Right ventricle myocardium superior (tissue), 1 donor: Measurements from ENCODE around the gene CAPN15. TPM values are rescaled to one million over a fixed set of nuclear protein-coding genes. Genes with fewer than 3 reads are reported as not detected.
A peak's percentile ranks its signal among the peaks of the same experiment; 100 is the strongest.
"Not testable (repeated sequence)": the region's sequence is repeated elsewhere in the genome, so short reads cannot be mapped to it uniquely, and the experiment has no call there.

Experiments used
- ATAC-seq: fragments of 200-7000 bp; cut with Tn5 transposase; one replicate; pipeline ENCODE4 v1.9.1; 2020; ENCODE audit warnings: mild to moderate bottlenecking; ENCODE audit not compliant: poor library complexity
- DNase-seq: peaks from one replicate; pipeline ENCODE4 v3.0.0-alpha.2; 2020
- intact Hi-C: fragments of 100-400 bp; cut with DNase I; formaldehyde crosslinking; loops from one replicate; pipeline ENCODE4 v1.11.2; 2022
- microRNA-seq: library from miRNA; unstranded; fragments of <30 nt; microRNA quantifications from one replicate; pipeline ENCODE4 v1.2.0, GENCODE V29; 2020
- total RNA-seq: library from RNA; stranded (reverse); fragmentation: NEBNext Ultra II Directional; extraction: Animal tissue kit (Norgen Biotek cat#: 25700); gene quantifications from one replicate; pipeline ENCODE4 v1.2.1, GENCODE V29; 2021
- donor health status: DM: no; HTN: yes; CAD: no; lungs with severe emphysema.

The CAPN15 gene
- total RNA-seq, 1 donor from 2014 or later: 17.7 TPM

GRCh38 chr16:592518-593306 is 65.2 kb downstream of the CAPN15 start:
- ATAC-seq (no peak), DNase-seq (peak; percentile 68)
- intact Hi-C loops: no loop called here

DNA sequence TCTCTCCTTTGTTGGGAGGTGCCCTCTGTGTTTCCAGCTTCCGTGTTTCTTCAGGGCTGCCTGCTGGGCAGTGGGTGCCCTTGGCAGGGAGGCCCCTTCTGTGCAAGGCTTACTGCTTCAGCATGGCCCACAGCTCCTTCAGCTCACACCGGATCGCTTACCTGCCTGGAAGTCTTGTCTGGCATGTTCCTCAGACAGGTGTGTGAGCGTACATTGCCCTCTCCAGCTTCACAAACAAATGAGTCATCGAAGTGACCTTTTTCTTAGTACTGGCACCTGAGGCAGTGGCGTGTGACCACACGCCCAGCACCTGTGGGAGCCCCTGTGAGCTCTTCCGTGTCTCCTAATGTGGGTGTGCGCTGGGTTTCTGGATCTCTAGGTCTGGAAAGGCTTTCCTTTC is 65.9 kb downstream of the CAPN15 start:
- DNase-seq: no peak
- intact Hi-C loops: no loop called here
- no peak for ATAC-seq

GRCh38 chr16:593807-594206 is 66.3 kb downstream of the CAPN15 start:
- intact Hi-C loops: no loop called here
- ATAC-seq: no peak
- no peak for DNase-seq

DNA sequence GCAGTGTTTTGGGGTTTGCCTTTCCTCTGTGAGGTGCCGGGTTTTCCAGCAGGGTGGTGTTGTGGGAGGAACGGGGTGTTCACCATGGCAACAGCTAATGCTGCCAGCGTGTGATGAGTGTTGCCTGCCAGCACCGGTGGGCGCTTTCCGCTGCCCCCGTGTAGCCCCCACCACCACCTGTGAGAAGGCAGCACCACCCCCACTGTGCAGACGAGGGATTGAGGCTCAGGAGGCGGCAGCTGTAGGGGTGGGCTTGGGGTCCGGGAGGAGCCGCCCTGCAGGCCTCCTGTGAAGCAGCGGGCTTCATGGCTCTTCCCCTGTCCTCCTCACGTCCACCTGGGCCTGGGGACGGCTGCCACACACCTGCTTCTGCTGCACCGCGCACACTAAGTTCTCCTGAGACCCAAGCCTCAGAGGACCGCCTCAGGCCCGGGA is 67.6 kb downstream of the CAPN15 start:
- DNase-seq: no peak
- ATAC-seq: no peak
- intact Hi-C loops: no loop called here

GRCh38 chr16:595942-596735 is 68.6 kb downstream of the CAPN15 start:
- ATAC-seq (no peak), DNase-seq (no peak)
- intact Hi-C loops: no loop called here

GRCh38 chr16:596736-597060 is 69.2 kb downstream of the CAPN15 start:
- intact Hi-C loops: no loop called here
- no peak for ATAC-seq
- no peak for DNase-seq

GRCh38 chr16:597655-598054 is 70.1 kb downstream of the CAPN15 start:
- ATAC-seq, intact Hi-C loops, DNase-seq: not testable (repeated sequence)

- ATAC-seq (no peak), DNase-seq (no peak)
- intact Hi-C loops: no loop called here
Measured at GRCh38 chr16:598823-599739, 71.6 kb downstream of the CAPN15 start.

GRCh38 chr16:600781-601180 is 73.3 kb downstream of the CAPN15 start:
- DNase-seq (no peak), ATAC-seq (no peak)
- intact Hi-C loops: no loop called here

- intact Hi-C loops: no loop called here
- ATAC-seq (no peak), DNase-seq (no peak)
Measured at GRCh38 chr16:603933-604332, 76.4 kb downstream of the CAPN15 start.

Small RNA genes within 50 kb of the gene (microRNA-seq; reads per million reads assigned to microRNA genes)
- gene MIR3176 (0.97 reads per million), gene MIR5587 (not detected)

Other genes with a start within 250 kb of the CAPN15 start
- gene ARHGDIG, start 247.1 kb upstream of the CAPN15 start, total RNA-seq: 9.3 TPM
- 1.8 TPM for gene PDIA2, start 244.5 kb upstream of the CAPN15 start, total RNA-seq
- 14.0 TPM for gene AXIN1, start 175.0 kb upstream of the CAPN15 start, total RNA-seq
- 79.6 TPM for gene MRPL28, start 157.2 kb upstream of the CAPN15 start, total RNA-seq
- 28.1 TPM for gene PGAP6, start 145.7 kb upstream of the CAPN15 start, total RNA-seq
- gene NME4, start 130.5 kb upstream of the CAPN15 start, total RNA-seq: 81.6 TPM
- gene DECR2, start 125.8 kb upstream of the CAPN15 start, total RNA-seq: 9.1 TPM
- gene RAB11FIP3, start 102.1 kb upstream of the CAPN15 start, total RNA-seq: 25.4 TPM
- not detected for gene PRR35, start 32.7 kb downstream of the CAPN15 start, total RNA-seq
- gene NHLRC4, start 39.3 kb downstream of the CAPN15 start, total RNA-seq: 0.38 TPM
- gene PIGQ, start 42.3 kb downstream of the CAPN15 start, total RNA-seq: 18.0 TPM
- gene RAB40C, start 62.4 kb downstream of the CAPN15 start, total RNA-seq: 11.0 TPM
- 0.13 TPM for gene WFIKKN1, start 103.3 kb downstream of the CAPN15 start, total RNA-seq
- gene METTL26, start 108.6 kb downstream of the CAPN15 start, total RNA-seq: 52.5 TPM
- gene MCRIP2, start 114.1 kb downstream of the CAPN15 start, total RNA-seq: 205 TPM
- gene WDR90, start 121.7 kb downstream of the CAPN15 start, total RNA-seq: 10.8 TPM
- 81.9 TPM for gene RHOT2, start 140.4 kb downstream of the CAPN15 start, total RNA-seq
- 2.0 TPM for gene RHBDL1, start 148.0 kb downstream of the CAPN15 start, total RNA-seq
- gene STUB1, start 152.7 kb downstream of the CAPN15 start, total RNA-seq: 126 TPM
- gene JMJD8, start 156.6 kb downstream of the CAPN15 start, total RNA-seq: 42.4 TPM
- gene WDR24, start 162.7 kb downstream of the CAPN15 start, total RNA-seq: 7.6 TPM
- not detected for gene FBXL16, start 178.1 kb downstream of the CAPN15 start, total RNA-seq
- 59.6 TPM for gene METRN, start 187.4 kb downstream of the CAPN15 start, total RNA-seq
- 27.5 TPM for gene ANTKMT, start 193.4 kb downstream of the CAPN15 start, total RNA-seq
- gene CCDC78, start 198.7 kb downstream of the CAPN15 start, total RNA-seq: 0.32 TPM
- 13.8 TPM for gene HAGHL, start 199.4 kb downstream of the CAPN15 start, total RNA-seq
- 29.2 TPM for gene CIAO3, start 213.3 kb downstream of the CAPN15 start, total RNA-seq
- 1.0 TPM for gene MSLN, start 233.0 kb downstream of the CAPN15 start, total RNA-seq